ENCODE data around the gene C1RL. TPM values are rescaled to one million over a fixed set of nuclear protein-coding genes. Genes with fewer than 3 reads are reported as not detected.

Gene C1RL
- total and polyA plus RNA-seq, 2 of the 4 experiments (the other 2 are of a cell fraction): 9.1 to 12.3 TPM

GRCh38 chr12:7139200-7139599 is 30.2 kb upstream of the C1RL start:
- Histone ChIP-seq H3K36me3 (ENCODE audit: control insufficient read depth, insufficient read depth, low read length) (peaks cover 58% of the 10 kb centered on the region), H3K9me1 (ENCODE audit: insufficient read depth, low read length) (peaks cover 6% of the 10 kb centered on the region; the same call in 1 of the 2 replicates), H2BK15ac (ENCODE audit: low read depth, low read length) (no peak overlapping the region), H3K14ac (replicated peaks; ENCODE audit: low read depth, low read length) (no peak overlapping the region), H4K20me1 (ENCODE audit: insufficient read depth, low read length) (no peaks in the 10 kb centered on the region), H4K8ac (ENCODE audit: low read depth in 2 of 2, low read length in 2 of 2) (no peak overlapping the region), H3K18ac (ENCODE audit: low read depth, low read length) (no peak overlapping the region), H3K4ac (ENCODE audit: low read depth, low read length) (no peak overlapping the region), H2AFZ (replicated peaks; ENCODE audit: low read length, poor library complexity) (no peak overlapping the region), H2BK5ac (ENCODE audit: low read depth, low read length, poor library complexity, severe bottlenecking) (no peak overlapping the region), H4K5ac (ENCODE audit: low read depth, low read length) (no peak overlapping the region), H3K27ac (ENCODE audit: insufficient read depth, low read length) (no peak overlapping the region), H3K79me1 (ENCODE audit: low read depth in 1 of 2, low read length in 2 of 2) (no peaks in the 10 kb centered on the region), H3K4me1 (ENCODE audit: control insufficient read depth, insufficient read depth, low read length) (no peaks in the 10 kb centered on the region), H3K56ac (ENCODE audit: extremely low read depth, insufficient read depth, low read length) (no peak overlapping the region), H2BK120ac (ENCODE audit: low read depth, low read length) (no peak overlapping the region), H3K9ac (ENCODE audit: low read depth, low read length) (no peak overlapping the region), H3K9me3 (ENCODE audit: control insufficient read depth, insufficient read depth, low read length) (no peaks in the 10 kb centered on the region), H4K91ac (ENCODE audit: insufficient read depth, low read depth, low read length) (no peak overlapping the region), H3K27me3 (ENCODE audit: control insufficient read depth, insufficient read depth, low read length) (no peaks in the 10 kb centered on the region), H2AK5ac (ENCODE audit: low read depth, low read length) (no peak overlapping the region), H2BK20ac (ENCODE audit: low read depth, low read length) (no peak overlapping the region), H3K4me2 (ENCODE audit: low read depth, low read length) (no peak overlapping the region), H2AK9ac (replicated peaks; ENCODE audit: low read depth, low read length, poor library complexity) (no peak overlapping the region), H3K23ac (ENCODE audit: low read depth, low read length) (no peak overlapping the region), H3K4me3 (ENCODE audit: insufficient read depth, low read depth, low read length) (no peak overlapping the region)
- TF ChIP-seq MAZ (IDR thresholded peaks at IDR 0.05; ENCODE audit: borderline replicate concordance, low read depth, low read length) (no peak), RCOR1 (IDR thresholded peaks at IDR 0.05; ENCODE audit: insufficient replicate concordance, low read length) (no peak), NFE2L2 (IDR thresholded peaks at IDR 0.05; ENCODE audit: low read depth, low read length) (no peak), RAD21 (IDR thresholded peaks at IDR 0.05; ENCODE audit: low read length) (no peak), CTCF (conservative IDR thresholded peaks at IDR 0.05; ENCODE audit: low read depth, low read length) (no peak)
- ChIA-PET CTCF (no interaction called here), POLR2A (ENCODE audit: unreplicated experiment) (no interaction called here)
- no TSS peak for BruUV-seq (replicated peaks)
- WGBS, 2 experiments (ENCODE audit: extremely low coverage in 2 of 2, insufficient read length in 1 of 2): 100% methylated on average over 1 of the region's 2 CpGs; no CpG with 5 or more reads in 1 of the 2 experiments
- intact Hi-C loops (cut with micrococcal nuclease): no loop called here
- no peak for DNase-seq
- ATAC-seq (ENCODE audit: low read depth): no peak
- dilution Hi-C loops (cut with HindIII; ENCODE audit: low sequenced_read_pairs, unreplicated experiment): no loop called here
- in situ Hi-C loops (cut with MboI; ENCODE audit: low sequenced_read_pairs): no loop called here

All from IMR-90 (cell line).